CD4-positive, alpha-beta memory T cell (primary cell): ENCODE measurements around the gene MYLK. TPM values are rescaled to one million over a fixed set of nuclear protein-coding genes. Genes with fewer than 3 reads are reported as not detected.

Experiments
- CTCF ChIA-PET: fragments of 350-600 bp; sonication (Branson Sonifier 250); formaldehyde crosslinking; loops from one replicate; lab custom pipeline; 2021; ENCODE audit warnings: inconsistent platforms; ENCODE audit not compliant: partially characterized antibody; lab: Charles Lee
- POLR2A ChIA-PET: fragments of 350-600 bp; sonication (Branson Sonifier 250); formaldehyde crosslinking; loops from one replicate; lab custom pipeline; 2021; ENCODE audit not compliant: partially characterized antibody; lab: Charles Lee
- DNase-seq, 5 donors: peaks; one replicate each; pipeline versions ENCODE4 v3.0.0 to v3.0.0-alpha.2; 2020 to 2022; ENCODE audit warnings: mixed read lengths in 1 of 5
- H3K27ac ChIP-seq: one replicate; pipeline ENCODE4 v1.7.0; 2013; ENCODE audit warnings: low read depth, low read length
- H3K27me3 ChIP-seq: 2 replicates; pipeline ENCODE4 v1.7.0; 2013; ENCODE audit warnings: mild to moderate bottlenecking, low read length, moderate library complexity; ENCODE audit not compliant: insufficient read depth
- H3K36me3 ChIP-seq: 2 replicates; pipeline ENCODE4 v1.7.0; 2013; ENCODE audit warnings: mild to moderate bottlenecking, low read length, moderate library complexity; ENCODE audit not compliant: insufficient read depth
- H3K4me1 ChIP-seq: 2 replicates; pipeline ENCODE4 v1.7.0; 2013; ENCODE audit warnings: mild to moderate bottlenecking, low read length, moderate library complexity; ENCODE audit not compliant: insufficient read depth
- H3K4me3 ChIP-seq, 2 donors: one replicate each; pipeline ENCODE4 v1.7.0; 2013; ENCODE audit warnings: low read length in 2 of 2, mild to moderate bottlenecking in 1 of 2
- H3K9me3 ChIP-seq, 2 donors: one replicate each; pipeline ENCODE4 v1.7.0; 2013; ENCODE audit warnings: low read length in 2 of 2, control low read depth in 1 of 2; ENCODE audit not compliant: control insufficient read depth in 1 of 2
- H3K27ac Mint-ChIP-seq, 7 donors: one replicate each; pipeline ENCODE4 v1.8.0; 2020 to 2021; ENCODE audit warnings: mixed read lengths in 7 of 7, mild to moderate bottlenecking in 6 of 7, inconsistent platforms in 3 of 7, moderate library complexity in 3 of 7
- H3K27me3 Mint-ChIP-seq, 2 donors: one replicate each; pipeline ENCODE4 v1.8.0; 2020 to 2021; ENCODE audit warnings: mixed read lengths in 2 of 2
- H3K36me3 Mint-ChIP-seq, 2 donors: one replicate each; pipeline ENCODE4 v1.8.0; 2020 to 2021; ENCODE audit warnings: mixed read lengths in 2 of 2, inconsistent platforms in 1 of 2, mild to moderate bottlenecking in 1 of 2
- H3K4me1 Mint-ChIP-seq, 4 donors: one replicate each; pipeline ENCODE4 v1.8.0; 2020 to 2021; ENCODE audit warnings: mixed read lengths in 4 of 4, mild to moderate bottlenecking in 1 of 4
- H3K4me3 Mint-ChIP-seq, 8 donors: one replicate each; pipeline ENCODE4 v1.8.0; 2020 to 2021; ENCODE audit warnings: mixed read lengths in 8 of 8, mild to moderate bottlenecking in 7 of 8, moderate library complexity in 6 of 8, inconsistent platforms in 3 of 8
- H3K9me3 Mint-ChIP-seq, 8 donors: one replicate each; pipeline ENCODE4 v1.8.0; 2020 to 2021; ENCODE audit warnings: mixed read lengths in 8 of 8, mild to moderate bottlenecking in 5 of 8, inconsistent platforms in 3 of 8, moderate library complexity in 1 of 8
- intact Hi-C: fragments of 100-400 bp; cut with micrococcal nuclease; formaldehyde crosslinking; loops from one replicate; pipeline ENCODE4 v1.15.1; 2023
- polyA plus RNA-seq, 2 donors: library from polyadenylated mRNA; unstranded; fragments of 300-500 nt; fragmentation: Illumina TruSeq; gene quantifications; one replicate each; pipeline ENCODE4 v1.2.3, GENCODE V29; 2021
- total RNA-seq, 2 experiments: library from RNA; stranded (reverse); gene quantifications; one replicate each; pipeline ENCODE4 v1.2.3, GENCODE V29; 2021

Gene MYLK
- total and polyA plus RNA-seq, 4 experiments from 2014 or later: 0.18 TPM; not detected in 3

GRCh38 chr3:123597561-123597960, 286.6 kb downstream of the MYLK start:
- Mint-ChIP-seq H3K4me3 (no peak overlapping the region), H3K36me3 (peaks cover 7 to 31% of the 10 kb centered on the region in 2 donors), H3K4me1 (peaks cover 0 to 3% (median 2%) of the 10 kb centered on the region in 4 donors), H3K27ac (no peak overlapping the region), H3K27me3 (no peaks in the 10 kb centered on the region), H3K9me3 (no peaks in the 10 kb centered on the region)
- H3K36me3 ChIP-seq: no peaks in the 10 kb centered on the region
- DNase-seq: no peak
- H3K4me3 ChIP-seq: no peak overlapping the region
- no peak overlapping the region for H3K27ac ChIP-seq
- ChIA-PET POLR2A (no interaction called here), CTCF (no interaction called here)
- no peaks in the 10 kb centered on the region for H3K9me3 ChIP-seq
- H3K27me3 ChIP-seq: no peaks in the 10 kb centered on the region
- no peaks in the 10 kb centered on the region for H3K4me1 ChIP-seq
- intact Hi-C loops: no loop called here

- Histone ChIP-seq H3K27me3 (no peaks in the 10 kb centered on the region), H3K4me1 (no peaks in the 10 kb centered on the region), H3K9me3 (peaks cover 0 to 3% of the 10 kb centered on the region in 2 donors), H3K27ac (no peak overlapping the region), H3K36me3 (no peaks in the 10 kb centered on the region), H3K4me3 (no peak overlapping the region)
- no peaks in the 10 kb centered on the region for H3K27me3 Mint-ChIP-seq
- no peak overlapping the region for H3K4me3 Mint-ChIP-seq
- peaks cover 10 to 37% of the 10 kb centered on the region in 2 donors for H3K36me3 Mint-ChIP-seq
- H3K27ac Mint-ChIP-seq: no peak overlapping the region
- DNase-seq: no peak
- POLR2A ChIA-PET: interaction anchor here (1.6 kb wide), 1 partner anchor 10 kb away, joined by 4 read pairs; the partner anchor contains the start of gene HACD2
- intact Hi-C loops: no loop called here
- CTCF ChIA-PET: interaction anchor here (0.6 kb wide), 1 partner anchor 18 kb away, joined by 3 read pairs; no protein-coding TSS in a partner anchor
- H3K9me3 Mint-ChIP-seq: peaks cover 0 to 12% (median 7%) of the 10 kb centered on the region in 8 donors
- peaks cover 0 to 5% (median 3%) of the 10 kb centered on the region in 4 donors for H3K4me1 Mint-ChIP-seq
Observed at GRCh38 chr3:123595396-123596180, 288.5 kb downstream of the MYLK start.

GRCh38 chr3:123593381-123593780, 290.8 kb downstream of the MYLK start:
- peaks cover 11 to 37% of the 10 kb centered on the region in 2 donors for H3K36me3 Mint-ChIP-seq
- CTCF ChIA-PET: no interaction called here
- H3K9me3 ChIP-seq: peaks cover 0 to 3% of the 10 kb centered on the region in 2 donors
- H3K4me3 ChIP-seq: no peak overlapping the region
- peaks cover 0 to 21% (median 13%) of the 10 kb centered on the region in 8 donors for H3K9me3 Mint-ChIP-seq
- no peak overlapping the region for H3K4me3 Mint-ChIP-seq
- H3K27me3 ChIP-seq: no peaks in the 10 kb centered on the region
- no peaks in the 10 kb centered on the region for H3K27me3 Mint-ChIP-seq
- no peaks in the 10 kb centered on the region for H3K4me1 ChIP-seq
- POLR2A ChIA-PET: no interaction called here
- intact Hi-C loops: no loop called here
- no peak overlapping the region for H3K27ac Mint-ChIP-seq
- no peaks in the 10 kb centered on the region for H3K36me3 ChIP-seq
- no peak overlapping the region for H3K27ac ChIP-seq
- peaks cover 0 to 5% (median 3%) of the 10 kb centered on the region in 4 donors for H3K4me1 Mint-ChIP-seq
- no peak for DNase-seq

GRCh38 chr3:123590685-123591450, 293.3 kb downstream of the MYLK start:
- no peaks in the 10 kb centered on the region for H3K27me3 ChIP-seq
- Mint-ChIP-seq H3K4me1 (peaks cover 6 to 13% (median 8%) of the 10 kb centered on the region in 4 donors), H3K9me3 (peaks cover 0 to 21% (median 13%) of the 10 kb centered on the region in 8 donors), H3K36me3 (peaks cover 13 to 34% of the 10 kb centered on the region in 2 donors), H3K4me3 (no peak overlapping the region), H3K27me3 (no peaks in the 10 kb centered on the region), H3K27ac (no peak overlapping the region)
- peaks cover 11% of the 10 kb centered on the region for H3K4me1 ChIP-seq
- intact Hi-C loops: no loop called here
- H3K9me3 ChIP-seq: peaks cover 0 to 3% of the 10 kb centered on the region in 2 donors
- ChIA-PET POLR2A (no interaction called here), CTCF (no interaction called here)
- no peak overlapping the region for H3K4me3 ChIP-seq
- no peak overlapping the region for H3K27ac ChIP-seq
- H3K36me3 ChIP-seq: no peaks in the 10 kb centered on the region
- no peak for DNase-seq

GRCh38 chr3:123587401-123587800, 296.7 kb downstream of the MYLK start:
- Mint-ChIP-seq H3K4me1 (peaks cover 19 to 31% (median 21%) of the 10 kb centered on the region in 4 donors), H3K9me3 (peaks cover 0 to 21% (median 13%) of the 10 kb centered on the region in 8 donors), H3K36me3 (peaks cover 13 to 23% of the 10 kb centered on the region in 2 donors), H3K27me3 (no peaks in the 10 kb centered on the region), H3K4me3 (peak overlapping the region in 5 of 8 donors; percentile 26 to 58 (median 47)), H3K27ac (no peak overlapping the region)
- Histone ChIP-seq H3K27ac (no peak overlapping the region), H3K9me3 (peaks cover 0 to 3% of the 10 kb centered on the region in 2 donors), H3K4me3 (no peak overlapping the region), H3K4me1 (peaks cover 32% of the 10 kb centered on the region), H3K27me3 (no peaks in the 10 kb centered on the region), H3K36me3 (no peaks in the 10 kb centered on the region)
- POLR2A ChIA-PET: no interaction called here
- DNase-seq: no peak
- intact Hi-C loops: loop anchor here (10.0 kb wide), 1 partner anchor 1173 kb away; the partner anchor contains the start of gene WDR5B
- CTCF ChIA-PET: no interaction called here

GRCh38 chr3:123586968-123587367, 297.2 kb downstream of the MYLK start:
- H3K4me3 ChIP-seq: no peak overlapping the region
- ChIA-PET POLR2A (no interaction called here), CTCF (no interaction called here)
- H3K27ac Mint-ChIP-seq: no peak overlapping the region
- H3K27me3 ChIP-seq: no peaks in the 10 kb centered on the region
- peak overlapping the region in 3 of 8 donors; percentile 47 to 58 (median 55) for H3K4me3 Mint-ChIP-seq
- peaks cover 36% of the 10 kb centered on the region for H3K4me1 ChIP-seq
- peaks cover 13 to 19% of the 10 kb centered on the region in 2 donors for H3K36me3 Mint-ChIP-seq
- H3K9me3 Mint-ChIP-seq: peaks cover 0 to 21% (median 13%) of the 10 kb centered on the region in 8 donors
- H3K27me3 Mint-ChIP-seq: no peaks in the 10 kb centered on the region
- no peak for DNase-seq
- H3K4me1 Mint-ChIP-seq: peaks cover 20 to 33% (median 22%) of the 10 kb centered on the region in 4 donors
- H3K9me3 ChIP-seq: peaks cover 0 to 3% of the 10 kb centered on the region in 2 donors
- no peaks in the 10 kb centered on the region for H3K36me3 ChIP-seq
- H3K27ac ChIP-seq: no peak overlapping the region
- intact Hi-C loops: loop anchor here (10.0 kb wide), 1 partner anchor 1172 kb away; the partner anchor contains the start of gene WDR5B
